GM19455 (cell line): Measurements from ENCODE around the gene ITGA2.
A peak's percentile ranks its signal among the peaks of the same experiment; 100 is the strongest.

Experiments used
- ATAC-seq: cut with Tn5 transposase; IDR thresholded peaks from one replicate; pipeline ENCODE4 v1.9.1; 2021; ENCODE audit not compliant: unreplicated experiment

Gene ITGA2

GRCh38 chr5:52988335-52989024, 672 bp upstream of the ITGA2 start:
- ATAC-seq, result peak; percentile 27

GRCh38 chr5:52989781-52990527, 802 bp downstream of the ITGA2 start:
- peak; percentile 10 for ATAC-seq

GRCh38 chr5:52990528-52990925, 1.4 kb downstream of the ITGA2 start:
- ATAC-seq, result no peak

- ATAC-seq, result no peak
Measured at GRCh38 chr5:52993367-52993766, 4.2 kb downstream of the ITGA2 start.

- ATAC-seq, result no peak
Measured at GRCh38 chr5:52994266-52994665, 5.1 kb downstream of the ITGA2 start.

GRCh38 chr5:52995095-52995494, 5.9 kb downstream of the ITGA2 start:
- no peak for ATAC-seq

GRCh38 chr5:52995914-52996313, 6.8 kb downstream of the ITGA2 start:
- no peak for ATAC-seq

- ATAC-seq, result no peak
Measured at GRCh38 chr5:52996979-52997378, 7.8 kb downstream of the ITGA2 start.

GRCh38 chr5:52997424-52997823, 8.3 kb downstream of the ITGA2 start:
- no peak for ATAC-seq

- peak; percentile 59 for ATAC-seq
Measured at GRCh38 chr5:52998552-52999313, 9.6 kb downstream of the ITGA2 start.

GRCh38 chr5:52999344-52999949, 10.3 kb downstream of the ITGA2 start:
- no peak for ATAC-seq

GRCh38 chr5:53001541-53001940, 12.4 kb downstream of the ITGA2 start:
- no peak for ATAC-seq

- ATAC-seq, result no peak
Measured at GRCh38 chr5:53002491-53002890, 13.3 kb downstream of the ITGA2 start.

GRCh38 chr5:53003144-53003543, 14.0 kb downstream of the ITGA2 start:
- no peak for ATAC-seq

- no peak for ATAC-seq
Measured at GRCh38 chr5:53006911-53007890, 18.0 kb downstream of the ITGA2 start.

GRCh38 chr5:53008751-53009150, 19.6 kb downstream of the ITGA2 start:
- peak; percentile 94 for ATAC-seq

GRCh38 chr5:53009816-53010215, 20.7 kb downstream of the ITGA2 start:
- no peak for ATAC-seq

- no peak for ATAC-seq
Measured at GRCh38 chr5:53010814-53011213, 21.7 kb downstream of the ITGA2 start.

GRCh38 chr5:53011233-53011632, 22.1 kb downstream of the ITGA2 start:
- ATAC-seq, result no peak

GRCh38 chr5:53013857-53014256, 24.7 kb downstream of the ITGA2 start:
- no peak for ATAC-seq
